Activated gamma-delta T cell treated with anti-CD3 and anti-CD28 coated beads, Interleukin-2, amount 50 U/mL, for 16 hours (primary cell): ENCODE measurements around the gene COMP.

Experiments used
- DNase-seq: peaks from one replicate; pipeline ENCODE4 v3.0.0-alpha.2; 2020; ENCODE audit warnings: low read depth

Gene COMP

DNA sequence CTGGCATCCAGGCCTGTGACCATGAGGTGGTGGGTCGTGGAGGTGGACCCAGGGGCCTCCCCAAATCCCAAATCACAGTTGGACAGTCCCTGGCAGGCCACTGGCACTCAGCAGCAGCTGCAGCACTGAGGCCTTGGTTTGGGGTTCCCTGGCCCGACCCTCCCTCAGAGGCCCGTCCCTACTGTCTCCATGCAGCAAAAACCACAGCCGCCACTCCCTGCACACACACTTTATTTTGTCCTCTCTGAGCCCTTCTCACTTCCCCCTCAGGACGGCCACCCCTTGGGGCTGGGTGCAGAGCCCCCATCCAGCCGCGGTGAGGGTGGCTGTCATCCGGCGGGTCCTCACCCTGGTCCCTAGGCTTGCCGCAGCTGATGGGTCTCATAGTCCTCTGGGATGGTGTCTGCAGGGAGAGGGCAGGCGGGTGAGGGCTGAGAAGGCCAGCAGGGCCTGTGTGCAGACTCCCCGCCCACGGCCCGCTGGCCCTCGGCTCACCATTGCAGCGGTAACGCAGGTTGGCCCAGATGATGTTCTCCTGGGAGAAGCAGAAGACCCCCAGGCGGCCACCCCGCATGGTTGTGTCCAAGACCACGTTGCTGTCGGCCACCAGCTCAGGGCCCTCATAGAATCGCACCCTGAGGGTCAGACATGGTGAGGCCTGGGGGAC lies 8.4 kb downstream of the COMP start:
- no peak for DNase-seq

DNA sequence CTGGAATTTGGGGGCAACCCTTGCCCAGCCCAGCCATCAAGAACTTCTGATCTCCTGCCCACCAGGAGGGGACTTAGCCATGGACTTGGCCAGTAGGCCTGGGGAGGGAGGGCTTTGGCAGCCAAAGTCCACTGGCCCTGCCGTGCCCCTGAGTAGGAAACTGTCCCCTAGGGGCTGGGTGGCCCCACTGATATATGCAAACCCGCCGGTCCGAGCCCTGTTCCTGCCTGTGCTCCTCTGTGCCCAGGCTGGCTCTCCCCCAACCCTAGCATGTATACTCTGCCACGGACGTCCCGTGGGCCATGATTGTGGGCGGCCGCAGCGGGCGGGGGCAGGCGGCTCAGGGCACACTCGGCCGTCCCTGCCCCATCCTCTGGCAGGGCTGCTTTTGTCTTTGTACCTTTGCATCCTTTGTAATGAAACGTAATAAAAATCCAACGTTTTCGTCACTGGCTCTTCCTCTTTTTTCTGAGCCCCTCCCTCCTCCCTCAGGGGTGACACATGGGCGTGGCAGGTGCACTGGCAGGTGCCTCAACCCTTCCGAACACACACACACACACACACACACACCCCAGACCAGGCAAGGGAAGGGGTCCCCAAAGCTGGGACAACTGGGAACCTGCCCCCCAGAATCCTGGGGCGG lies 9.1 kb downstream of the COMP start:
- DNase-seq: no peak

DNA sequence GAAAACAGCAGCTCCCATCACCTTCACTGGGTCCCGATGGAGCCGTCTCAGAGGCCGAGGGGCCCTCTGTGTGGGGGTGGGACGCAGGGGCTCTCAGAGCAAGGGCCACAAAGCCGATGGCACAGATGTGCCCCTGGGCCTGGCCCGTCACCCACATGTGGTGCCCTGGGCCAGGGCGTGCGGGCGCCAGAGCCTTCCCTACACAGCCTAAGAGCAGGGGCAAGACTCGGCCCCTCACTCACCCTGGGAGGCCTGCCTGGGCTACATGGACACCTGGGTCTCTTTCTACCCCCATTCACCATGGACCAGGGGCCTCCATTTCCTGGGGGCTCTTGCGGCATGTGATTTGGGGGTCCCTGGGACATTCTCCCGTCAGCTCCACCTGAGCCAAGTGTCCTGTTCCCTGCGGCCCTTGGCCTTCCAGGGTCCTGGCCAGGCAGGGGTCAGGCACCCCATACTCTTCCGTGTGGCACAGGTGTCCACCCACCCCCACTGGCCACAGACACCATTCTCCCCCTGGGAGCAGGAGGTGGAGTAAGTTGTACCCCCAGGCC lies 10.0 kb downstream of the COMP start:
- DNase-seq: no peak

DNA sequence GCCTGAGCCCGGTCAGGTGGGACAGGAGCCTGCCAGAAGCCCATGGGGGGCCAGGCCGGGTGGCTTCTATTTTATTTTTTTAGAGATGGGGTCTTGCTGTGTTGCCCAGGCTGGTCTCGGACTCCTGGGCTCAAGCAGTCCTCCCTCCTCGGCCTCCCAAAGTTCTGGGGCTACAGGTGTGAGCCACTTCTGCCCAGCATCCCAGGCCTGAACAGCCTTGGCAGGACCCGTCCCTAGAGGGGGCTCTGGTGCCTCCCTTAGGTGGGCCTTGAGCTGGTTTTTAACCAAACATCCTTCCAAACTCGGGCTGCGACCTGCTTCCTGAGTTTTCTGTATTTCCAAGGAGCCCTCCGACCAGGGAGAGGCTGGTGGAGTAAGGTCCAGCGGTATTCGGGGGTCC lies 10.5 kb downstream of the COMP start:
- DNase-seq: no peak

DNA sequence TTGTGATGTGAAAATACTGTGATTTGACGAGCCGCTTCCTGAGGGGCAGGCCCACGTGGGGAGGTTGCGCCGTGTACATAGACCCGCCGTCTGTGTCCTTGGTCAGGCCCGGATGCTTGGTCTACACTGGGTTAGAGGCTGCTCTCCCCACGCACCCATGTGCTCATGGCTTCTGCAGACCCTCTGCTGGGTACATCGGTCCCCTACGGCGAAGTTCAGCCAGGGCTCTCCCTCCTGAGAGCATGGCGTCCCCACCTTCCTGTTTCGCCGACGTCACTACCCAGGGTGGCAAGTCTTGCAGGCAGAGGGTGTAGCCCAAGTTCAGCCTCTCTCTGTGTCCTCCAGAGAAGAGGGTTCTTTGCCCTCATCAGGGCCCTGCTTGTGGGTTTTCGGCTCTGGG lies 11.0 kb downstream of the COMP start:
- no peak for DNase-seq

DNA sequence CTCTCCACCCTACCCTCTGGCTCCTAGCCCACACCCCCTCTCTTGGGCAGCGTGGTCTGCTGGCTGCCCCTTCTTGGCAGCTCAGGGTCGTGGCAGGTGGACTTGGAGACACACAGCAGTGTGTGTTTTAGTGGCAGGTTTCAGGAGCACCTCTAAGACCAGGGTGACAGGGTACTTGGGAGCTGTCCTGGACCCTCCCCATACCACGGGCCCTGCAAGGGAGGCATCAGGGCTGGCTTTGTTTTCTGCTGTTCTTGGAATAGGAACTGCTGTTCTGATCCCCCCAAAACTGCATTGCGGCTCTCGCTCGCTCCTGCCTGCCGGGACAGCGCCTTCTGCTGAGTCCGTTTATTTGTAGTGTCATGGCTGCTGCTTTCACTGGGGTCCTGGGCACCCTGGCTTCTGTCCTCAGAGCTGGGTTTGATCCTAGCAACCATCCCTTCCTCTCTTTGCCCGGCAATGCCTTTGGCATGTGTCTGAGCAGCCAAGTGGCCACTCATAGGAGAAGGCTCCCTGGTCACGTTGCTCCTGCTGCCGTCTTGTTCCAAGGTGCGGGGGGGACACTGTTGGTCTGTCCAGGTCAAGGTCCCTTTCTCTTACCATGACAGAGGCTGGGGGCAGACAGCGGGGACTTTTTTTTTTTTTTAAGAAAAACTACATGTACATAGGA lies 12.1 kb downstream of the COMP start:
- DNase-seq: no peak

DNA sequence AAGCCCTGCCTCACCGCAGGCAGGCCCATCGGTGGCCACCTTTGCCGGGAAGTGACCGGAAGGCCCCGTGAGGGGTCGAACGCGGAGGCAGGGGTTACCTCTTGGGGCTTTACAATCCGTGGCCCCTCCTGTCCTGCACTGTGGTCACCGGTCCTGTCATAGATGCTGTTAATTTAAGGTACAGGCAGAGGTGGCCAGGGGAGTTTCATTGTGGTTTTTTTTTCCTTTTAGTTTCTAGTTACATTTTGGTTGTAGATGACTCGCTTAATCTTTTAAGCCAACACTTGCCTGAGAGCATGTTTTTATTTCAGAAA lies 13.1 kb downstream of the COMP start:
- DNase-seq: no peak

DNA sequence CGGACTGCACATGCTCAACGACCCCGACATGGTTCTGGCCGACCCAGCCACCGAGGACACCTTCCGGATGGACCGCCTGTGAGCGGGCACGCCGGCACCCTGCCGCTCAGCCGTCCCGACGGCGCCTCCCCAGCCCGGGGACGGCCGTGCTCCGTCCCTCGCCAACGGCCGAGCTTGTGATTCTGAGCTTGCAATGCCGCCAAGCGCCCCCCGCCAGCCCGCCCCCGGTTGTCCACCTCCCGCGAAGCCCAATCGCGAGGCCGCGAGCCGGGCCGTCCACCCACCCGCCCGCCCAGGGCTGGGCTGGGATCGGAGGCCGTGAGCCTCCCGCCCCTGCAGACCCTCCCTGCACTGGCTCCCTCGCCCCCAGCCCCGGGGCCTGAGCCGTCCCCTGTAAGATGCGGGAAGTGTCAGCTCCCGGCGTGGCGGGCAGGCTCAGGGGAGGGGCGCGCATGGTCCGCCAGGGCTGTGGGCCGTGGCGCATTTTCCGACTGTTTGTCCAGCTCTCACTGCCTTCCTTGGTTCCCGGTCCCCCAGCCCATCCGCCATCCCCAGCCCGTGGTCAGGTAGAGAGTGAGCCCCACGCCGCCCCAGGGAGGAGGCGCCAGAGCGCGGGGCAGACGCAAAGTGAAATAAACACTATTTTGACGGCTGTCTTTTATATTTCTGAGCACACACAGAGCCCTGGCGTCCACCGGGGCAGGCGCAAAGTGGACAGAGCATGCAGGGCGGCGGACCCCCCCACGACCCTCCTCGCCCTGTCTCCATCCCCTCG lies 13.6 kb downstream of the COMP start:
- DNase-seq: no peak

DNA sequence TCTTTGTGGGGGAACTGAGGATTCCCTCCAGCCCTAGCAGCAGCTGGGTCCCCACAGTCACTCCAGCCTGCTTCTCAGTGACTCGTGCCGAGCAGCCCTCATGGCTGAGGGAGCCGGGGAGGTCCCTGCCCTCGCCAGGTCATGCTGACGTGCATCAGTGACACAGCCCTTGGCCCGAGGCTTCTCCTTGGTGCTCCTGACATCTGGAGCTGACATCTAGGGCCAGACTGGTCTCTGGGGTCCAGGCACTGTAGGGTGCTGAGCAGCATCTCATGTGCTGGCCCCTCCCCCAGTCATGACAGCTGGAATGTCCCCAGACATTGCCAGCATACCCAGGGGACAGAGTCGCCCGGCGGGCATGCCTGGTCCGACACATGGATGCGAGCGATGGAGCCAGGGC lies 14.4 kb downstream of the COMP start:
- no peak for DNase-seq

DNA sequence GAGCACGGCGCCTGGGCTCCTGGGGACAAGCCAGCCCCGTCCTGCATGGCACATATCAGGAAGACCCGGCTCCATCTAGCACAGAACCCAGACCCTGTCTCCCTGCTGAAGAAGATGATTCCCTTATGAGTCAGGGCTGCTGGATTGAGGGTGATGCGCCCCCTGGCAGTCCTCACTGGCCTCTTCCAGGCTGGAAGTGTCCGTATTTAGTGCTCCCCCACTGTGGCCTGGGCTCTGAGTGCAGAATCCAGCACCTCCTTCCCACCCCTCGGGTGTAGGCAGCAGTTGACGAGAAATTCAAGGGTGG lies 14.9 kb downstream of the COMP start:
- no peak for DNase-seq

DNA sequence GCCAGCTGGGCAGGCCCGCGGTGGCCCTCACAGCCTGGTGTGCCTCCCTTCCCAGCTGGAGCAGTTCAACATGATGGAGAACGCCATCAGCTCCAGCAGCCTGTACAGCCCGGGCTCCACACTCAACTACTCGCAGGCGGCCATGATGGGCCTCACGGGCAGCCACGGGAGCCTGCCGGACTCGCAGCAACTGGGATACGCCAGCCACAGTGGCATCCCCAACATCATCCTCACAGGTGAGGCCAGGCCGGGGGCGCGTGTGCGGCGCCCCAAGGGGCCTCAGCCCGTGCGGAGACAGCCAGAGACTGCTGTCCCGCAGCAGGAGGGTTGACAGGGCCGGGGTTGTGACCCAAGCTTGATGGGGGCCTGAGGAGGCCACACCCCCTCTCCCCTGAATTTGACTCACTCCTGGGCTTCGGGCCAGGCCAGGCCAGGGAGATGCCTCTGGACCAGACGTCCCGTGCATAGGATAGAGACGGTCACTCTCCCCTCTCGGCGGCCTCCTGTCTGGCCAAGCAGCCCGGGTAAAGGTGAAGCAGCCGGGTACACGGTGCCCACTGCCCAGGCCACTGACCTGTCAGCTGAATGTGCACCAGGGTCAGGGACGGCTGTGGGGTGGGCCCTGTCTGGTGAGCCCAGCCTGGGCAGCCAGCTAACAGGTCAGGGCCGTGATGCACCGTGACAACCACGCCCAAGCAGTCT lies 15.4 kb downstream of the COMP start:
- no peak for DNase-seq

DNA sequence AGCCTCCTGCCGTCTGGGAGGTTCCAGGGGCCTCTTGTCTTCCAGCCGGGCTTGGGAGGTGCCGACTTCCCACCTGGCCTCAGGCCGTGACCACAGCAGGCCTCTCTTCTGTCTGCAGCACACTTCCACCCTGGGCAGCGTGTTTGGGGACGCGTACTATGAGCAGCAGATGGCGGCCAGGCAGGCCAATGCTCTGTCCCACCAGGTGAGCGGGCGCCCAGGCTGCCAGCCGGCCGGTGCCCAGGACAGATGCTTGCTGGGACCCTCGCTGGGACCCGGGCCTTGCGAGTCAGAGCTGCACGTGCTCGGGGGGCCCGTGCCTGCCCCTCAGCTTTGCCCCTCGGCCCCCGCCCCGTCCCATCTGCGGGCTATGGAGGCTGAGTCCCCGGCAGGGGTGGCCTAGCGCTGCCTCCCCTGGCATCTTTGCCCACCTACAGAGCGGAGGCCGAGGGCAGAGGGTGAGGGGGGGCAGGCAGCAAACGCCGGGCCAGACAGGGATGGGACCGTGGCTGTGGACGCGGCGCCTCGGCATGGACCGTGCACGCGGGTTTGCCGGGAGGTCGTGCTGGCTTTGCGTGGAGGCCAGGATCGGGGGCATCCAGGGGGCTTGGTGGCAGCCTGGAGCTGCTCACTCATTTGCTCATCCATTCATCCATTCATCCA lies 16.2 kb downstream of the COMP start:
- no peak for DNase-seq

DNA sequence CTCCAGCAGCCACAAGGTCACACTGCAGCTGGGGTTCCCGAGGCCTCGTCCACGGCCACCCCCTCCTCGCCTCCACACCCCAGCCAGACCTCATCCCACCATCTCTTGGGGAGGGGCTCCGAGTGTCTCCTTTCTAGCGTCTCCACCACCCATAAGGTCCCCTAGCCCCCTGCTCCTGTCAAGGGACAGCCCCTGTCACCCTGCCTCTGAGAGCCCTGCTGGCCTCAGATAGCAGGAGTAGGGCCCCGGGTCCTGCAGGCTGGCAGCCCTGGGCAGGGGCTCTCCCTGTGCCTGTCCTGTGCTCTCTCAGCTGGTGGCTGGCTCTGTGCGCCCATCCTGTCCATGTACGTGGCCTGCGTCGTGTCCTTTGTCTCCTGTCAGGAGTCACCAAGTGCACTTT lies 17.0 kb downstream of the COMP start:
- DNase-seq: no peak

DNA sequence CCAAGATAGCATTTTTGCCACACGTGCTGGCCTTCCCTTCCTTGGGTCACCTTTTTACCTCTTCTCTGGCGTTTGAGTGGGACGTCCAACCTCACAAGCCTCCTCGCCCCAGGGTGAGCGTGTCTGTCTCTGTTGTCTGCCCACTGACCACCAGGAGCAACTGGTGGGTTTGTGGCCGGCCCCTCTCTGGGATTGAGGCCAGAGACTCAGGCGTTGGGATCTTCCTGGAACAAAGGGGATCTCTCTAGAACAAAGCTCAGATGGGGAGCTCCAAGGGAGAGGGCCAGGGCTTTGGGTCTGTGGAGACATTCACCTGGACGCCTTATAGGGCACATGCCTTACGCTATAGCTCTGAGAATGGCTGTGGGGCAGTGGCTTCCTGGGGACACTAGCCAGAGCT lies 17.4 kb downstream of the COMP start:
- no peak for DNase-seq

DNA sequence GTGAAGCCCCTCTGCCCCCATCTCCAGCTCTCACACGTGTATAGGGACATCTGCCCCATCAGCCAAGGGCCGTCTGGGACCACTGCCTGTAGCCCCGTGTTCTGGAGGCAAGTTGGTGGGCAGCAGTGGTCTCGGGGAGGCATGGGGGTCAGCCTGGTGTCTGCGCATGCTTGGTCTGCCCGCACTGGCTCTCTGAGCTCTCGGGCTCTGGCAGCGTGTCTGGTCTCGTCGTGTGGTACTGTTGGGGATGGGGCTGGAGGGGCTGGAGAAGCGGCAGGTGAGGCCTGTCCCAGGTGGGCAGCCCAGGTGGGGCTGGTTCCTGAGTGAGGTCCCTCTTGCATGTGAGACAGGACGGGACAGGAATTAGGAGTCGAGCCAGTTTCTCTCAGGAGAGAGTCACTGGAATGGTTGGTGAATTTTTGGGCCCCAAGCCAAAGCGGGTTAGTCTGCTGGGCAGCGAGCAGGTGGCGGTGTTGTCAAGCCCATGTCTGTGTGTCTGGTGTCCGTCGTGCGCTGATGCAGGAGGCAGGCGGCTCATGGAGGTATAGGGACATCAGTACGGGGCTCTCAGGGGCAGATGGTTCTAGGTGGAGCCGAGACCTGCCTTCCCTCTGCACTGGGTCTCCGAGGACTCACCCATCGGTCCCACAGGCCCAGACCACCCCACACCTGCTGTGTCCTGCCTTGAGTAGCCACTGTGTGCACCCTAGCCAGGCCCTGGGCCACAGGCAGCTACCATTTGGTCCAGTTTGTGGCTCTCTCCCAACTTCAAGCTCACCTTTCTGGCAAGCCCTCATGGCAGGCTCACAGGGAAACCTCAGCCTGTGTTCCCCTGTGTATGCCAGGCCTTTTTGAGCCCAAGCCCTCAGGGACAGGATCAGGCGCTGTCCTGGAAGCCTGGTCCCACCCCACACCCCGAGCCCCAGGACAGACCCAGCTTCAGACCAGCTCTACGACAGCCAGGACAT lies 18.2 kb downstream of the COMP start:
- DNase-seq: no peak

DNA sequence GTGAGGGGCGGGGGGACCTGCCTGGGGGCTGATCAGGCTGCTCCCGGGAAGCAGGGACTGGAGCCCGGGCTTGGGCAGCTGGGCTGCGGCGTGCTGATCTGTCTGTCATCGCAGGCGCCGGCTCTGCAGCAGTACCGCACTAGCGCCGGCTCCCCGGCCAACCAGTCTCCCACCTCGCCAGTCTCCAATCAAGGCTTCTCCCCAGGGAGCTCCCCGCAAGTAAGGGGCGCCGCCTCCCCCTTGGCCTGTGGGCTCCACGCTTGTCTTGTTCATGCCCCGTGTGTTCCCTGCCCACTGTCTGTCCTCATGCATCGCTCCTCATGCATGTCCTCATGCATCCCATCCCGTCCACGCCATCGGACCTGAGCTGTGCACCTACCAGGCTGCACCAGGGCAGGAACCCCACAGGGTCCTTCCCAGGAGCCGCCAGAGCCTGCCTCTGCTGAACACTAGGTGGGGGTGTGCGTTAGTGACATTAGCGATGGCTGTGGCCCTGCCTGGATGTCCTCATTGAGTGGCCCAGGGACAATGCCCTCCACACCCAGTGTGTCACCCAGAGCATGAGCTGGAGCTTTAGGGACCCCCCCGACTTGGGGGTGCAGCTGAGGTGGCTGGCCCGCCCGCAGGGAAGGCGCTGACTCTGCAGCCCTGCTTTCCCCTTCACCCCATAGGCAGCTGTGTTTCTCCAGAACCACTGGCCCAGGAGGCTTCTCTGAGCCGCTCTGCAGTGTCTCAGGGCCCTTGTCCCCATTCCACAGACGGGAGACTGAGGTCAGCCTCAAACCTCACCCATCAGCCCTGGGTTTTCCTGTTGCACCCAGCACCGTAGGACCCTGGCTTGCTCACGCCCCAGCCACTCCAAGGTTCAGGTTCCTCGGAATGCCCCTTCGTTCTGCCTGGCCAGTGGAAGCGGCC lies 19.5 kb downstream of the COMP start:
- no peak for DNase-seq

DNA sequence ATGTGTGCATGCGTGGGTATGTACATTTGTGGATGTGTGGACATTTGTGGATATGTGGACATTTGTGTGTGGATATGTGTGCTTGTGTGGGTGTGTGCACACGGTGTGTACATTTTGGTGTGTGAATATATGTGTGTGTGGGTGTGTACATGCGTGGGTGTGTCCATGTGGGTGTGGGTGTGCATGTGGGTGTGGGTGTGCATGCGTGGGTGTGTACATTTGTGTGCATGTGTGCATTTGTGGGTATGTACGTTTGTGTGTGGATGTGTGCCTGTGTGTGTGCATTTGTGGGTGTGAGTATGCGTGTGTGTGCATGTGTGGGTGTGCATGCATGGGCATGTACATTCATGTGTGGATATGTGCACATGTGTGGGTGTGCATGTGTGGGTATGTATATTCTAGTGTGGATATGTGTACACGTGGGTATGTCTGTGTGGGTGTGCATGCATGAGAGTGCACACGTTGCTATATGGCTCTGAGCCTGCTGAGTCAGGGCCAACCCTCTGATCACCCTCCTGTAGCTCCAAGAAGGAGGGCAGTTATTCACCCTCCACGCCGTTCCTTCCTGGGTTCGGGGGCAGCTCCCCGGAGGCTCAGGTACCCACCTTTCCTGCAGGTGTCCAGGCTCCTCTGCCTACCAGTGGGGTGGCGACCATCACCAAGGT lies 20.3 kb downstream of the COMP start:
- DNase-seq: no peak

DNA sequence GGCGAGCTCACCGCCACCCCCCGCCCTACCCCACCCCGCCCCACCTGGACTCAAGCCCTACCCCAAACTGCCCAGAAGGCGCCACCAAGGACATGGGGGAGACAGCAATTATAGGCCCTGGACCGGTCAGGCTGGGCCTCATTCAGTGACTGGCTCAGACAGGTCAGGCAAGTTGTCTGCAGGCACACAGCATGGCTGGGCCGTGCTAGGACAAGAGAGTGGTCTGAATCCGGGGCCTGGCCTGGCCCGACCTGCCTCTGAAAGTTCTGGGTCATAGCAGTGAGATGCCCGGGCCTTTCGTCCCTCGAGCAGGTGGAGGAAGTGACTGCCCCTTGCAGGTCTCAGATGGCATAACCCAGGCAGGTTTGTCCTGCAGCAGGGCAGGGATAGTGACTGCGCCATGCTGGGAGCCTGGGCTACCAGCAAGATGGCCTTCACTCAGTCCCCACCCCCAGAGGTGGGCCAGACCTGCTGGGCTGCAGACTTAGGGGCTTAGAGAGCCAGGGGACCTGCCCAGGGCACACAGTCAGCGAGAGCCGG lies 21.0 kb downstream of the COMP start:
- DNase-seq: no peak
